Measurements from ENCODE around the gene AP1B1.
"Not testable (repeated sequence)": the region's sequence is repeated elsewhere in the genome, so short reads cannot be mapped to it uniquely, and the experiment has no call there.

DNA sequence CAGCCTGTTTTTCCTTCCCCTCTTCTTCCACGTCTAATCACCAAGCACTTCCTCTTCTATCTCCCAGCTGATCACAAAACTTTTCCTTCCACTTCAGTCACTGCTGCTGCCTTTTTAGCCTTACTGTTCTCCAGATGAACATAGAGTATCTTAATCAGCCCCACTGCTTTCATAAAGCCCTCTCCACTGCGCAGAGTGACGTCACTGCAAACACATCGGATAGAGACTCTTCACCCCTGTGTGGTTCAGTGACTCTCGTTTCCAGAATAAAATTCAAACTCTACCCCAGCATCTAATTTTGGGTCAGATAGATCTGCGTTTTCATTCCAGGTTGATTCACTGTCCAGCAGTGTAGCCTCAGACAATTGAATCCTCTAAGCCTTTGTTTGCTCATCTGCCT is 13.2 kb upstream of the AP1B1 start:
- TF ChIP-seq FOXM1 (IDR thresholded peaks at IDR 0.05; ENCODE audit: borderline replicate concordance); SP1 (IDR thresholded peaks at IDR 0.05); BHLHE40 (IDR thresholded peaks at IDR 0.05; ENCODE audit: borderline replicate concordance); CTBP1 (IDR thresholded peaks at IDR 0.05; ENCODE audit: borderline replicate concordance); ELF4 (IDR thresholded peaks at IDR 0.05); FOXK2 (IDR thresholded peaks at IDR 0.05); L3MBTL2 (conservative IDR thresholded peaks at IDR 0.05); TARDBP (IDR thresholded peaks at IDR 0.05); ARNT (IDR thresholded peaks at IDR 0.05); SUZ12 (IDR thresholded peaks at IDR 0.05); HDGF (IDR thresholded peaks at IDR 0.05; ENCODE audit: borderline replicate concordance); FOXA1 (IDR thresholded peaks at IDR 0.05); NFRKB (IDR thresholded peaks at IDR 0.05): not testable (repeated sequence)
- TF ChIP-seq, protein P1, sequence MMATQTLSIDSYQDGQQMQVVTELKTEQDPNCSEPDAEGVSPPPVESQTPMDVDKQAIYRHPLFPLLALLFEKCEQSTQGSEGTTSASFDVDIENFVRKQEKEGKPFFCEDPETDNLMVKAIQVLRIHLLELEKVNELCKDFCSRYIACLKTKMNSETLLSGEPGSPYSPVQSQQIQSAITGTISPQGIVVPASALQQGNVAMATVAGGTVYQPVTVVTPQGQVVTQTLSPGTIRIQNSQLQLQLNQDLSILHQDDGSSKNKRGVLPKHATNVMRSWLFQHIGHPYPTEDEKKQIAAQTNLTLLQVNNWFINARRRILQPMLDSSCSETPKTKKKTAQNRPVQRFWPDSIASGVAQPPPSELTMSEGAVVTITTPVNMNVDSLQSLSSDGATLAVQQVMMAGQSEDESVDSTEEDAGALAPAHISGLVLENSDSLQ (IDR thresholded peaks at IDR 0.05), result not testable (repeated sequence)

All from HEK293T (cell line).